Stimulated activated CD4-positive, alpha-beta T cell treated with anti-CD3 and anti-CD28 coated beads, Interleukin-2, amount 100 ng/mL, for 24 hours (primary cell): ENCODE measurements around the gene SH3D21.
A peak's percentile ranks its signal among the peaks of the same experiment; 100 is the strongest.

ENCODE experiments used
- DNase-seq, 2 donors: peaks; one replicate each; pipeline ENCODE4 v3.0.0-alpha.2; 2020

Gene SH3D21

DNA sequence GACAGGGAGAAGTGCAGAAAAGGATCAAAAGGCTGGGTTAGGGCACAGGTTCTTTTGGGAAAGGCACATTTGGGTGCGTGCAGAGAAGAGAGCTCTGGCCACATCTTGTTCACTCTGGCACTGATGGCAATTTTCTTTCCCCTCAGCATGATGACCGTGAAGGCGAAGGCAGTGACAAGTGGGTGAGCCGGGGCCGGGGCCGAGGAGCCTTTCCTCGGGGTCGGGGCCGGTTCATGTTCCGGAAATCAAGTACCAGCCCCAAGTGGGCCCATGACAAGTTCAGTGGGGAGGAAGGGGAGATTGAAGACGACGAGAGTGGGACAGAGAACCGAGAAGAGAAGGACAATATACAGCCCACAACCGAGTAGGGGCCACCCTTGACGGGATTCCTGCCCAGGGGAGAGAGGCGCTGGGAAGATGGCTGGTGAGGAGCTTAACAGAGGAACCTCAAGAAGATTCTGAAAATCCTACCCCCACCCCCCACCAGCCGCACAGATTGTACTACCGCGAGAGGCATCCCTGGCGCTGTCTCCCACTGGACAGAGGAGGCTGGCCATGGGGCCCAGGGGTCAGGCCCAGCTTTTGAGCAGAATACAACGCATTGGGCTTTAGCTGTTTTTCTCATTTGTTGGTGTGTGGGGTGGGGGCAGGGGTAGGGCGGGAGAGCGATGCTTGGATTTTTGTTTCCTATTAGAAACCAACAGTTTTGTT, 2.4 kb upstream of the SH3D21 start:
- DNase-seq = no peak

GRCh38 chr1:36304521-36304920, 1.6 kb upstream of the SH3D21 start:
- no peak for DNase-seq

GRCh38 chr1:36304970-36305914, 926 bp upstream of the SH3D21 start:
- peak; percentile 52 to 72 for DNase-seq

DNA sequence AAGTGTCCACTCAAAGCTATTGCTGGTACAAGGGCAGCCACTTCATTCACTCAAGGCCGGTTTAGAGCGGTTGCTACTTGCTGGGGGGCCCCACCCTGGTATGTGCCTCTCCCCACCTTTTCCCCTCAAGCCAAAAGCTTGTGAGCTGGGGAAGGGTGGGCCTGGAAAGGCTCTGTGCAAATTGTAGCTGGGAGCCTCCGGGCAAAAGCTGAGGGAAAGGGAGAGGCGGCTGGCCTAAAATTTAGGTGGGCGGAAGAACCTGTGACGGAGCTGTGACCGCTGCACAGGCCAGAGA, 306 bp upstream of the SH3D21 start:
- no peak for DNase-seq

DNA sequence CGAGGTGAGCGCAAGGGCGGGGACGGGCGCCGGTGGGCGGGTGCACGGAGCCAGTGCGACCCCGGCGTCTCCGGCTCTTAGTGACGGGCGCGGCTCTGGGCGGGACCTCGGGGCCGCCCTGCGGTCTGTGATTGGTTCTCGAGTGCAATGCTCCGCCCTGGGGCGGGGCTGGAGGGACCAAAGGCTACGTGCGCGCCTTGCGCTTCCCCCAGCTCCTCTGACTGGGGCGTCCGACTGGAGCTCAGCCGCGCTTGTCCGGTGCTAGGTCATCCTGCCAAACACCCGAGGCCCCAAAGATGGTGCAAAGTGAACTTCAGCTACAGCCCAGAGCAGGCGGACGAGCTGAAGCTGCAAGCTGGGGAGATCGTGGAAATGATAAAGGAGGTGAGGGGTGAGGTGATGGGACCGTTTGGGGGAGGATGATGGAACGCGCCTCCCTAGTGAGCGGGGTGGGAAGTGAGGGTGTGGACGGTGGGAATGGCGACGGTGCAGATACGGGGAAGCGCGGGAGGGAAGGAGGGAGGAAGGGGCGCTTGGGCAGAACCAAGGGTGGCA, 811 bp downstream of the SH3D21 start:
- DNase-seq = peak; percentile 92 to 95

DNA sequence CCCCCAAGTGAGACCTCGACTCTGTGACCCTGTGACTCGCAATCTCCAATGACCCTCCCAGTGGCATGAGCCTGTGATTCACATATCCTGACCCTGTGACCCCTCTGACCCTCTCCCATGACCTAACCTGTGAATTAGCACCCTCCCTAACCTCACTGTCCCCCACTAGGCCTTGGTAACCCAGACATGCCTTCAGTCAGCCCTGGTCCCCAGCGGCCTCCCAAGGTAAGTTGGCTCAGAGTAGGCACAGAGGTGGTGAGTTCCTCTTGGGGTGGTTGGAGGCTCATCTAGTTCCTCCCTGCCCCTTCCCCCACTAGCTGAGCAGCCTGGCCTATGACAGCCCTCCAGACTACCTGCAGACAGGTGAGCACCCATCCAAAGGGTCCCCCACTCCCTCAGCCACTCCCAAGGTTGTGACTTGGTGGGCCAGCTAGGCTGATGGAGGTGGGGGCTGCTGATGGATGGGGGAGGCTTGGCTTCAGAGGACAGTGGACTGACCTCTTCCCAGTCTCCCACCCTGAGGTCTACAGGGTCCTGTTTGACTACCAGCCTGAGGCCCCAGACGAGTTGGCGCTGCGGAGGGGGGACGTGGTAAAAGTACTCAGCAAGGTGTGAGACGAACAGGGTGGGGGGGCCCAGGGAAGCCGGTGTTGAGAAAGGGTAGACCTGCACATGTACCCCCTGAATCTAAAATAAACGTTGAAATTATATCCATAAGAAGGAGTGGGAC, 1.6 kb downstream of the SH3D21 start:
- DNase-seq = no peak

DNA sequence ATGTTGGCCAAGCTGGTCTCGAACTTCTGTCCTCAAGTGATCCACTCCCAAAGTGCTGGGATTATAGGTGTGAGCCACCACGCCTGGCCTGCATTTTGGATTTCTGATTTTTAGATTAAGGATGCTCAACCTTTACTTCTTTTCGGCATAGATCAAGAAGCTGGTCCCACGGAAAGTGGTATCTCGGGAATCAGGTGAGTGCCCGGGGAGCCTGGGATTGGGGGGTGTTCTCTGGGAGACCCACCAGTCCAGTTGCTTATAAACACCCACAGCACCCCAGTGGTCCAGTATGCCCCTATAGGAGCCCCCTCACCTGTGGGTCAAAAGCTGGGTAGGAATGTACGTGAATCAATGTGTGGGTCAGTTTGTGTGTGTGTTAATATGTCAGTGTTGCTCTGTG, 3.2 kb downstream of the SH3D21 start:
- no peak for DNase-seq

GRCh38 chr1:36320291-36320761, 14.2 kb downstream of the SH3D21 start:
- DNase-seq = no peak

- no peak for DNase-seq
Observed at GRCh38 chr1:36320767-36321118, 14.6 kb downstream of the SH3D21 start.

- DNase-seq = peak in 1 of 2 donors; percentile 61
Observed at GRCh38 chr1:36321119-36321951, 15.2 kb downstream of the SH3D21 start.

DNA sequence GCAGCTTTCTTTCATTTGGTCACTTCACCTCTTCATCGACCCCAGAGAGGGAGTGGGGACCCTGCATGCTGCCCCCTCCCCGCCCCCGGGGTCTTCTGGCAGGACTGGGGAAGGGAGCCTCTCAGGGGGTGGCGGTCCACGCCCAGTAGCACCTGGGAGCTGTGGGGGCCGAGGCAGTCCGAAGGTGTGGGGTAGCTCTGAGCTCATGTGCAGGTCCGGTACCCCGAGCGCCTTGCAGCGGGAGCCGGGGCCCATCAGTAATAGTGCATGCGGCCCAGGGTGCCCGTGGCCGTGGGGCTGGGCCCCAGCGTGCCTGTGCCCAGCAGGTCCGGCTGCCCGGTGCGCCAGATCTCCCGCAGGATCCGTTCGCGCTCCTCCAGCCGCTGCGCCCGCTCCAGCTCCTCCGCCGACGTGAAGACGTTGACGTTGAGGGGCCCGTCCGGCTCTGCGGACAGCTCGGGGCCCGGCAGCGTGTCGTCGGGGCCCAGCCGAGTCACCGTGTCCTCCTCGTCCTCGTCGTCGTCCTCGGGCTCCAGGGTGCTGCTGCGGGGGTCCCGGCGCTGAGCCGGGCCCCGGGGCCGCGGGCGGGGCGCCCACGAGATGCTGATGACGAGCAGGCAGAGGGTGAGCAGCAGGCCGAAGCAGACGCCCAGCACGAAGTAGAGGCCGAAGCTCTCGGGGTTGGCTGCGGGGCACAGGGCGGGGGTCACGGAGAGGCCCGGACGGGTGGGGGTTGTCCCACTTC, 16.0 kb downstream of the SH3D21 start:
- DNase-seq = no peak

DNA sequence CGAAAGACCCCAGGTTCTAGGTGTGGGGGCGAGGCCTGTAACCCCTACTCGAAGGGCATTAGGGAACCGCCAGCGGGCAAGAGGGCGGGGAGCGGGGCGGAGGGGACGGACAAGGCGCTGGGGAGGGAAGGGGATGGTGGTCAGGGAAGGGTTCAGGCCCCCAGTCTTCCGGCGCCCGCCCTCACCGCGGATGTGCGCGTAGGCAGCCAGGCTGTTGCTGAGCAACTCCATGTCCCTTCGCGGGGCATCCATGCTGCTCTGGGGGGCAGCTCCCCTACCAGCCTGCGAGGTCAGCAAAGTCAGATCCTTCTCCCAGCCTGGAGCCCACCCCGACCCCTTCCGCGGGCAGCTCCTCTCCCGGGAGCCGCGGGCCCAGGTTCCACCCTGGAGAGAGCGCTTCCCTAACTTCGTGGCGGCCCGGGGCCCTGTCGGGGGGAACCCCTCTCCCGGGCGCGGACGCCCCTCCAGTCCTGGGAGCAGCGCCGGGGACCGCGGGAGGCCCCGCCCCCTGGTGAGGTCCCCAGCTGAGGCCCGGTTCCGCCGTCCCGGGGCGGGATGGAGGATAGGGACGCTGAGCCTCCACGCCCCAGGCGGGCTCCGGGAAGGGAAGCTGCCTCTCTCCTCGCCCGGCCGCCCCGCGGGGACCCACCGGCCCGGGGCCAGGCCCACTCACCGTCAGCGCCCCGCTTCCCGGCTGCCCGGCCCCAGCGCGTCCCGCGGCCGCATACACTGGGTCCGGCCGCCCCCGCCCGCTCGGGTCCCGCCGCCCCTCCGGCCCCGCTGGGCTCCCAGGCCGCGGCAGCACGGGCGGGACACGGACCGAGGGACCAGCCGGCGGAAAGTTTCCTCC, 16.8 kb downstream of the SH3D21 start:
- DNase-seq = peak; percentile 38 to 46

DNA sequence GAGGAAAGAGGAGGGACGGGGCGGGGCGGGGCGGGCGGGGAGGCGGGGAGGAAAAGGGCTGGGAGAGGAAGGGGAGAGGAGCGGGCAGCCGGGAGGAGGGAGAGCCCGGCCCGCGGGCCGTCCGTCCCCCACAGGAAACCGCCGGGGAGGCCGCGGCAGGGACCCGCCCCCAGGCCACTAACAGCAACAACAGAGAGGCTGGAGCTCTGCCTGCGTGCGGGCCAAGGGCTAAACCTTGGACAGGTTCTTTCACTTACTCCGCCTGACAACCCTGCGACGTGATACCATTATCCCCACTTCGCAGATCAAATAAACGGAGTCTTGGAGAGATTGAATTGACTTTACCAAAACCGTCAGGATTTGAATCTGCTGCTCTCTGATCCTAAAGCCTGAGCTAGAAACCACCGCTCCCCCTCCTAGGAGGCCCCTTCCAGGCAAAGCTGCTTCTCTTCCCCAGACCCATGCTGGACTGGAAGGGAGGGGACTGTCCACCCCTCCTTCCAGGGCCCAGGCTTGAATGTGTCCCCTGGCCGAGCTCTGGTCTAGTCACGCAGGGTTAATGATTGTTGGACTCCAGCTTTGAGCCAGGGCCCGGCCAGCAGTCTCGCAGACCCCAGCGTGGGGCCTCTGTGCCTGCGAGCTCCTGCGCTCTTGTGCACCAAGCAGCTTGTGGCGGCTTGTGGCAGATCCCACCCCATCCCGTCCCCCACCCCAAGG, 17.6 kb downstream of the SH3D21 start, which contains the start of gene EVA1B:
EVA1B (minus strand) TSS at position 10 of the 717 bp plus-strand sequence. CDS start 608 bp downstream, outside the sequence.
- peak in 1 of 2 donors; percentile 67 for DNase-seq

DNA sequence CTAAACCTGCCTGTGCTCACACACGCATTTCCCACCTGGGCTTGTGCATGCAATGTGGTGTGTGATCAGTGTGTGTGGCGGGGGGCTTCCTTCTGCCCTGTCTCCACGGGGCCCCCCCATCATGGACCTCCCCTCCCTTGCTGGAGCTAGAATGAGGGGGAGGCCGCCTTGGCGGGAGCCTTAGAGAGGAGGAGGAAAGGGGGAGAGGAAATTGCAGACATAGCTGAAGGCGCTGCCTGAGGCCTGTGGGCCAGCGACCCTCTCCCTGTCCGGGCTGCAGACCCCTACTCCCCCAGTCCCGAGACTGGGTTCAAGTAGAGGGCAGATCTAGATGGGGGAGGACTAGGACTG, 18.2 kb downstream of the SH3D21 start:
- no peak for DNase-seq

DNA sequence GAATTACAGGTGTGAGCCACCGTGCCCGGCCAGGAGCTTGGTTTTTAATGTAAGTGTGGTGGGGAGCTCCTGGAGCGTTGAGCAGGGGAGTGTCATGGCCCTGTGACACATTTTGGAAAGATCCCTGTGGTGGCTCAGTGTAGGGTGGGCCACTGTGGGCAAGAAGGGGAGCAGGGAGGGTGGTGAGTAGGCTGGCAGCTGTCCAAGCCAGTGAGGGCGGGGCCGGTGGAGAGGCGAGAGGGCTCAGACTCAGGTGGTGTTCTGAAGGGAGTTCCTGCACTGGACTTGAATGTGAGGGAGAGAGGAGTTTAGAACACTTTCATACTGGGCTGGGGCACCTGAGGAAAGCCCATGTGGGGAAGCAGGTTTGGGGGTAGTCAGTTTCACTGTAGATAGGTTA, 20.3 kb downstream of the SH3D21 start:
- DNase-seq = no peak

DNA sequence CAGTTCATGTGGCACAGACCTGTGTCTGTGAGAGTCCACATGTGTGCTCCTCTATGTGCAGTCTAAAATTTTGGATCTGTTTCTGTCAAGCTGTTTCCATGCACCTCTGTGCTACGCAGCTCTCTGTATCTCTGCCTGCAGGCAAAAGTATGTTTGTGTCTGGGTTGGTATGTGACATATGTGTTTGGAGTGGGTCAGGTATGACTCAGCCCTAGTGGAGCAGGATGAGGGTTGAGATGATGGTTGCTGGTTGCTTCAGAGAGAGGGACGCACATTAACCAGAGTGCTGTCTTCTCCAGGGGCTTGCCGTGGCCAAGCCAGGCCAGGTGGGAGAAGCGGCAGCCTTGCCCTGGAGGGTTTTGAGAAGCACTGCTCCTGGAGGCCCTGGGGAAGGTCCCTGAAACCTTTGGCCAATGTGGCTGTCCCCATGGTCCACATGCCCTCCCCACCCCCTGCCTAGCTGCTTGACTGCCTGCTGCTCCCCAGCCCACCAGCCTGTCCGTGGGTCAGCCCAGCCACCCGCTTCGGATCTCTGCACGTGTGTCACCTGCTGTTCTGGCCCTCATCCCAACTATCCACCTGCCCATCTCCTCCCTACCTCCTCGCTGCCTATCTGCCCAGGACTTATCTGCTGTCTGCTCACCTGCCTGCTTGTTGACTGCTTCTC, 21.4 kb downstream of the SH3D21 start:
- no peak for DNase-seq

DNA sequence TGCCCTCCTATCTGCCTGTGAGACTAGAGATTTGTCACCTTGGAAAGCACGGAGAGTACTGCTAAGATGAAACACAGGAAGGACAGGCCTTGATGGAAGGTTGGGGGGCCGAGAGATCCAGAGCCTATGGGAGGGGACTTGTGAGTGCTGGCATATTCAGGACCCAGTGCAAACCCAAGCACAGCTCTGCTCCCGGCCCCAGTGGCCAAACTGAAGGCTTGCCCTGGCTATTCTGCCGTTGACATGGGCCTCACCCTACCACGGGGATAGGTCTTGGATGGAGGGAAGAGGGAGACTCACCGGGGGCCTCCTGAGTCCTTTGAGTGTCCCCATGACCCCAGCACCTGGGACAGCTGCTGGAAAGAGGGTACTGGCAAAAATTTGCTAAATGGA, 21.9 kb downstream of the SH3D21 start:
- DNase-seq = no peak

- no peak for DNase-seq
Observed at GRCh38 chr1:36328713-36329112, 22.5 kb downstream of the SH3D21 start.

- DNase-seq = no peak
Observed at GRCh38 chr1:36329817-36330216, 23.6 kb downstream of the SH3D21 start.
